GM12874 (cell line): Measurements from ENCODE around the gene CYP2F1.
A peak's percentile ranks its signal among the peaks of the same experiment; 100 is the strongest.

Source experiments
- CTCF ChIP-seq: IDR thresholded peaks from 2 replicates; pipeline ENCODE4 v1.5.1; 2011; ENCODE audit warnings: low read depth, mild to moderate bottlenecking, control low read depth, low read length, moderate library complexity; ENCODE audit not compliant: insufficient read depth

The CYP2F1 gene

GRCh38 chr19:41112728-41113290 lies 1.4 kb upstream of the CYP2F1 start:
- TF ChIP-seq CTCF = no peak

GRCh38 chr19:41116261-41116660 lies 2.0 kb downstream of the CYP2F1 start:
- TF ChIP-seq CTCF = no peak

- no peak for TF ChIP-seq CTCF
Observed at GRCh38 chr19:41123716-41124294, 9.6 kb downstream of the CYP2F1 start.

GRCh38 chr19:41126765-41127203 lies 12.6 kb downstream of the CYP2F1 start:
- TF ChIP-seq CTCF = peak; percentile 43; the same call in 1 of the 2 replicates

GRCh38 chr19:41128692-41129091 lies 14.5 kb downstream of the CYP2F1 start:
- no peak for TF ChIP-seq CTCF

- no peak for TF ChIP-seq CTCF
Observed at GRCh38 chr19:41131186-41131585, 17.0 kb downstream of the CYP2F1 start.

- TF ChIP-seq CTCF = no peak
Observed at GRCh38 chr19:41133260-41133659, 19.0 kb downstream of the CYP2F1 start.
